Measurements from ENCODE around the gene MMP13.
"Not testable (repeated sequence)": the region's sequence is repeated elsewhere in the genome, so short reads cannot be mapped to it uniquely, and the experiment has no call there.

DNA sequence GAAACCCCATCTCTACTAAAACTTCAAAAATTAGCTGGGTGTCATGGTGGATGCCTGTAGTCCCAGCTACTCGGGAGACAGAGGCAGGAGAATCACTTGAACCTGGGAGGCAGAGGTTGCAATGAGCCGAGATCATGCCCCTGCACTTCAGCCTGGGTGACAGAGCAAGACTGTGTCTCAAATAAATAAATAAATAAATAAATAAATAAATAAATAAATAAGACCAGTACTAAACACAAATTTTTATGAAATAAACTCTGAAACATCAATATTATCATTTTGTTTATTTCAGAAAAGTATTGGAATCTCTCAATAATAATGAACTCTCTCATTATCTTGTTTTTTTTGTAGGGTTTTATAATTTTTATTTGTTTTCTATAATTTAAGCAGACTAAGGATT, 18.2 kb upstream of the MMP13 start:
- TF ChIP-seq POLR2A, EP300, CTCF, POLR2AphosphoS5 (IDR thresholded peaks at IDR 0.05): not testable (repeated sequence)
